Measurements from ENCODE around the gene GCKR.

Gene GCKR

DNA sequence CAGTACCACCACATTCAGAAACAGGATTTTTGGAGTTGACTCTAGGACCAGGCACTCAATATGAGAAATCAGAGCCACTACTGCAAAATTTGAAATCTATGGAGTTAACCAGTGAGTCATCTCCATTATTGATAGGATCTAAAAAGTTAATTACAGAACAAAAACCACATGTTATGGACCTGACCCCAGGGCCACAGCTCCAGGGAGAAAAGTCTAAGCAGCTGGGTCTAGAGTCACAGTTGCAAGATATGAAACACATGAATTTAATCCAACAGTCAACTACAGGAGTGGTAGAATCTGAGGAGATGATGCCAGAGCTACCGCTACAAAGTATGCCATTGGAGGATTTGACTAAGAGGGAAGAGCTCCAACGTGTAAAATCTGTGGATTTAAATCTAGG is 72.8 kb downstream of the GCKR start:
- TF ChIP-seq TCF12 (IDR thresholded peaks at IDR 0.05; ENCODE audit: low read depth) (no peak), FOXM1 (IDR thresholded peaks at IDR 0.05; ENCODE audit: borderline replicate concordance, low read depth) (no peak), YY1 (IDR thresholded peaks at IDR 0.05; ENCODE audit: low read depth) (no peak), RAD21 (IDR thresholded peaks at IDR 0.05; ENCODE audit: low read depth) (no peak), NFIC (IDR thresholded peaks at IDR 0.05) (no peak), EP300 (IDR thresholded peaks at IDR 0.05; ENCODE audit: borderline replicate concordance) (no peak), TEAD4 (IDR thresholded peaks at IDR 0.05) (no peak), TAF1 (IDR thresholded peaks at IDR 0.05; ENCODE audit: low read depth) (no peak), CEBPB (IDR thresholded peaks at IDR 0.05) (no peak), CREB1 (IDR thresholded peaks at IDR 0.05; ENCODE audit: low read depth) (no peak), USF1 (IDR thresholded peaks at IDR 0.05) (no peak), EGR1 (IDR thresholded peaks at IDR 0.05) (no peak), ZBTB7A (IDR thresholded peaks at IDR 0.05; ENCODE audit: low read depth) (no peak)
- TF ChIP-seq, protein P1, sequence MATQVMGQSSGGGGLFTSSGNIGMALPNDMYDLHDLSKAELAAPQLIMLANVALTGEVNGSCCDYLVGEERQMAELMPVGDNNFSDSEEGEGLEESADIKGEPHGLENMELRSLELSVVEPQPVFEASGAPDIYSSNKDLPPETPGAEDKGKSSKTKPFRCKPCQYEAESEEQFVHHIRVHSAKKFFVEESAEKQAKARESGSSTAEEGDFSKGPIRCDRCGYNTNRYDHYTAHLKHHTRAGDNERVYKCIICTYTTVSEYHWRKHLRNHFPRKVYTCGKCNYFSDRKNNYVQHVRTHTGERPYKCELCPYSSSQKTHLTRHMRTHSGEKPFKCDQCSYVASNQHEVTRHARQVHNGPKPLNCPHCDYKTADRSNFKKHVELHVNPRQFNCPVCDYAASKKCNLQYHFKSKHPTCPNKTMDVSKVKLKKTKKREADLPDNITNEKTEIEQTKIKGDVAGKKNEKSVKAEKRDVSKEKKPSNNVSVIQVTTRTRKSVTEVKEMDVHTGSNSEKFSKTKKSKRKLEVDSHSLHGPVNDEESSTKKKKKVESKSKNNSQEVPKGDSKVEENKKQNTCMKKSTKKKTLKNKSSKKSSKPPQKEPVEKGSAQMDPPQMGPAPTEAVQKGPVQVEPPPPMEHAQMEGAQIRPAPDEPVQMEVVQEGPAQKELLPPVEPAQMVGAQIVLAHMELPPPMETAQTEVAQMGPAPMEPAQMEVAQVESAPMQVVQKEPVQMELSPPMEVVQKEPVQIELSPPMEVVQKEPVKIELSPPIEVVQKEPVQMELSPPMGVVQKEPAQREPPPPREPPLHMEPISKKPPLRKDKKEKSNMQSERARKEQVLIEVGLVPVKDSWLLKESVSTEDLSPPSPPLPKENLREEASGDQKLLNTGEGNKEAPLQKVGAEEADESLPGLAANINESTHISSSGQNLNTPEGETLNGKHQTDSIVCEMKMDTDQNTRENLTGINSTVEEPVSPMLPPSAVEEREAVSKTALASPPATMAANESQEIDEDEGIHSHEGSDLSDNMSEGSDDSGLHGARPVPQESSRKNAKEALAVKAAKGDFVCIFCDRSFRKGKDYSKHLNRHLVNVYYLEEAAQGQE (IDR thresholded peaks at IDR 0.05; ENCODE audit: low read depth): no peak
- TF ChIP-seq, protein P2, sequence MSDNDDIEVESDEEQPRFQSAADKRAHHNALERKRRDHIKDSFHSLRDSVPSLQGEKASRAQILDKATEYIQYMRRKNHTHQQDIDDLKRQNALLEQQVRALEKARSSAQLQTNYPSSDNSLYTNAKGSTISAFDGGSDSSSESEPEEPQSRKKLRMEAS (IDR thresholded peaks at IDR 0.05): no peak

GRCh38 chr2:27571197-27571596 is 74.6 kb downstream of the GCKR start:
- TF ChIP-seq TCF12 (IDR thresholded peaks at IDR 0.05; ENCODE audit: low read depth): no peak
- no peak for TF ChIP-seq CREB1 (IDR thresholded peaks at IDR 0.05; ENCODE audit: low read depth)
- no peak for TF ChIP-seq RAD21 (IDR thresholded peaks at IDR 0.05; ENCODE audit: low read depth)
- no peak for TF ChIP-seq NFIC (IDR thresholded peaks at IDR 0.05)
- no peak for TF ChIP-seq USF1 (IDR thresholded peaks at IDR 0.05)
- TF ChIP-seq, protein P1 (IDR thresholded peaks at IDR 0.05; ENCODE audit: low read depth): no peak
- TF ChIP-seq ZBTB7A (IDR thresholded peaks at IDR 0.05; ENCODE audit: low read depth): no peak
- no peak for TF ChIP-seq EGR1 (IDR thresholded peaks at IDR 0.05)
- TF ChIP-seq EP300 (IDR thresholded peaks at IDR 0.05; ENCODE audit: borderline replicate concordance): no peak
- TF ChIP-seq CEBPB (IDR thresholded peaks at IDR 0.05): no peak
- TF ChIP-seq, protein P2 (IDR thresholded peaks at IDR 0.05): no peak
- no peak for TF ChIP-seq YY1 (IDR thresholded peaks at IDR 0.05; ENCODE audit: low read depth)
- TF ChIP-seq FOXM1 (IDR thresholded peaks at IDR 0.05; ENCODE audit: borderline replicate concordance, low read depth): no peak
- TF ChIP-seq TEAD4 (IDR thresholded peaks at IDR 0.05): no peak
- TF ChIP-seq TAF1 (IDR thresholded peaks at IDR 0.05; ENCODE audit: low read depth): no peak

DNA sequence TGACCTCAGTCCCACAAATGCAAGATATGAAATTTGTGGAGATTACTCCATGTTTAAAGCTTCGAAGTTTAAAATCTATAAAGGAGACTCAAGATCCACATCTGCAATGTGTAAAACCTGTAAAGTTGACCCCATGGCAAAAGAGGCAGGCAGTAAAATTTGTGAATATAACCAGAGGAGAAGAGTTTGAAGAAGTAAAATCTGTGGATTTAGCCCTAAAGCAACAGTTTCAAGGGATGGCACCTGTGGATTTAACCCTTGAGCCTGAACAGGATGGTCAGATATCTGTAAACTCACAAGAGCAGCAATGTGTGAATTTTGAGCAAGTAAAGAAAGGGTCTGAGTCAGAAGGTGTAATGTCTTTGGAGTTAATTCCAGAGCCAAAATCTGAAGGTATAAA is 75.0 kb downstream of the GCKR start:
- TF ChIP-seq USF1 (IDR thresholded peaks at IDR 0.05) (no peak), YY1 (IDR thresholded peaks at IDR 0.05; ENCODE audit: low read depth) (no peak), TCF12 (IDR thresholded peaks at IDR 0.05; ENCODE audit: low read depth) (no peak), FOXM1 (IDR thresholded peaks at IDR 0.05; ENCODE audit: borderline replicate concordance, low read depth) (no peak), TEAD4 (IDR thresholded peaks at IDR 0.05) (no peak), TAF1 (IDR thresholded peaks at IDR 0.05; ENCODE audit: low read depth) (no peak), RAD21 (IDR thresholded peaks at IDR 0.05; ENCODE audit: low read depth) (no peak), NFIC (IDR thresholded peaks at IDR 0.05) (no peak), CEBPB (IDR thresholded peaks at IDR 0.05) (no peak), EP300 (IDR thresholded peaks at IDR 0.05; ENCODE audit: borderline replicate concordance) (no peak), EGR1 (IDR thresholded peaks at IDR 0.05) (no peak)
- TF ChIP-seq, protein P1 (IDR thresholded peaks at IDR 0.05; ENCODE audit: low read depth): no peak
- TF ChIP-seq, protein P2 (IDR thresholded peaks at IDR 0.05): no peak

All from Ishikawa (cell line).